Stomach smooth muscle (tissue), 2 donors: ENCODE measurements around the gene LOX.

Source experiments
- H3K27ac ChIP-seq: one replicate; pipeline ENCODE4 v1.7.0; 2013; ENCODE audit warnings: mild to moderate bottlenecking, low read length, inconsistent platforms
- H3K27me3 ChIP-seq, 2 donors: one replicate each; pipeline ENCODE4 v1.7.0; 2013; ENCODE audit warnings: low read length in 2 of 2; ENCODE audit not compliant: insufficient read depth in 2 of 2, control insufficient read depth in 1 of 2
- H3K36me3 ChIP-seq, 2 donors: one replicate each; pipeline ENCODE4 v1.7.0; 2013; ENCODE audit warnings: low read length in 2 of 2; ENCODE audit not compliant: control insufficient read depth in 2 of 2, insufficient read depth in 2 of 2
- H3K4me1 ChIP-seq: one replicate; pipeline ENCODE4 v1.7.0; 2013; ENCODE audit warnings: low read length; ENCODE audit not compliant: control insufficient read depth, insufficient read depth
- H3K4me3 ChIP-seq, 2 donors: one replicate each; pipeline ENCODE4 v1.7.0; 2013; ENCODE audit warnings: low read length in 2 of 2
- H3K9ac ChIP-seq, 2 donors: one replicate each; pipeline ENCODE4 v1.7.0; 2013; ENCODE audit warnings: low read length in 2 of 2, mild to moderate bottlenecking in 1 of 2
- H3K9me3 ChIP-seq, 2 donors: one replicate each; pipeline ENCODE4 v1.7.0; 2013; ENCODE audit warnings: low read length in 2 of 2; ENCODE audit not compliant: control insufficient read depth in 2 of 2
- donor health status: healthy.
- donor health status: Pancreatic carcinoma.

LOX gene

GRCh38 chr5:122078116-122079110 is at the start of gene LOX:
LOX (minus strand) TSS chr5:122078259; CDS start chr5:122077985, 274 bp downstream.
- Histone ChIP-seq H3K4me3 (peak within 1 kb of the TSS; percentile 83 to 88), H3K27ac (peak within 1 kb of the TSS; percentile 6), H3K9me3 (no peaks in the 10 kb centered on the region), H3K27me3 (peaks cover 0 to 2% of the 10 kb centered on the region in 2 donors), H3K4me1 (peaks cover 17% of the 10 kb centered on the region), H3K36me3 (no peaks in the 10 kb centered on the region), H3K9ac (peak within 1 kb of the TSS; percentile 21 to 55)

GRCh38 chr5:122126756-122127321 is 48.8 kb upstream of the LOX start:
- Histone ChIP-seq H3K27me3 (no peaks in the 10 kb centered on the region), H3K9me3 (no peaks in the 10 kb centered on the region), H3K9ac (peak overlapping the region; percentile 43 to 50), H3K4me1 (peaks cover 22% of the 10 kb centered on the region), H3K27ac (peak overlapping the region; percentile 77), H3K4me3 (peak overlapping the region; percentile 47 to 50), H3K36me3 (no peaks in the 10 kb centered on the region)

- Histone ChIP-seq H3K4me3 (peak overlapping the region; percentile 47 to 50), H3K27ac (peak overlapping the region; percentile 77)
Measured at GRCh38 chr5:122126177-122126755, 48.2 kb upstream of the LOX start.

GRCh38 chr5:122124766-122125165 is 46.7 kb upstream of the LOX start:
- H3K27me3 ChIP-seq, result no peaks in the 10 kb centered on the region
- H3K9me3 ChIP-seq, result no peaks in the 10 kb centered on the region
- no peak overlapping the region for H3K4me3 ChIP-seq
- H3K9ac ChIP-seq, result no peak overlapping the region
- H3K36me3 ChIP-seq, result no peaks in the 10 kb centered on the region
- H3K27ac ChIP-seq, result no peak overlapping the region
- H3K4me1 ChIP-seq, result peaks cover 22% of the 10 kb centered on the region

More at GRCh38 chr5:122126177-122126755, 48.2 kb upstream of the LOX start:
- peak overlapping the region; percentile 43 to 50 for H3K9ac ChIP-seq
- no peaks in the 10 kb centered on the region for H3K27me3 ChIP-seq
- no peaks in the 10 kb centered on the region for H3K9me3 ChIP-seq
- H3K4me1 ChIP-seq, result peaks cover 22% of the 10 kb centered on the region
- no peaks in the 10 kb centered on the region for H3K36me3 ChIP-seq

- no peaks in the 10 kb centered on the region for H3K36me3 ChIP-seq
- no peak overlapping the region for H3K27ac ChIP-seq
- H3K27me3 ChIP-seq, result no peaks in the 10 kb centered on the region
- H3K9ac ChIP-seq, result no peak overlapping the region
- peaks cover 13% of the 10 kb centered on the region for H3K4me1 ChIP-seq
- H3K4me3 ChIP-seq, result no peak overlapping the region
- H3K9me3 ChIP-seq, result no peaks in the 10 kb centered on the region
Measured at GRCh38 chr5:122121479-122122465, 43.7 kb upstream of the LOX start.

GRCh38 chr5:122120957-122121356 is 42.9 kb upstream of the LOX start:
- Histone ChIP-seq H3K9ac (no peak overlapping the region), H3K9me3 (no peaks in the 10 kb centered on the region), H3K27me3 (no peaks in the 10 kb centered on the region), H3K4me3 (no peak overlapping the region), H3K27ac (no peak overlapping the region), H3K36me3 (no peaks in the 10 kb centered on the region), H3K4me1 (peaks cover 5% of the 10 kb centered on the region)

GRCh38 chr5:122120493-122120892 is 42.4 kb upstream of the LOX start:
- Histone ChIP-seq H3K4me3 (no peak overlapping the region), H3K4me1 (peaks cover under 1% of the 10 kb centered on the region), H3K36me3 (no peaks in the 10 kb centered on the region), H3K9me3 (no peaks in the 10 kb centered on the region), H3K9ac (no peak overlapping the region), H3K27ac (no peak overlapping the region), H3K27me3 (no peaks in the 10 kb centered on the region)

GRCh38 chr5:122119205-122119604 is 41.1 kb upstream of the LOX start:
- no peaks in the 10 kb centered on the region for H3K9me3 ChIP-seq
- no peak overlapping the region for H3K27ac ChIP-seq
- H3K36me3 ChIP-seq, result no peaks in the 10 kb centered on the region
- no peaks in the 10 kb centered on the region for H3K4me1 ChIP-seq
- no peak overlapping the region for H3K4me3 ChIP-seq
- no peak overlapping the region for H3K9ac ChIP-seq
- H3K27me3 ChIP-seq, result no peaks in the 10 kb centered on the region

- H3K4me1 ChIP-seq, result no peaks in the 10 kb centered on the region
Measured at GRCh38 chr5:122118356-122118948, 40.4 kb upstream of the LOX start.

More at GRCh38 chr5:122118356-122118948, 40.4 kb upstream of the LOX start:
- H3K4me3 ChIP-seq, result no peak overlapping the region
- H3K36me3 ChIP-seq, result no peaks in the 10 kb centered on the region
- no peak overlapping the region for H3K9ac ChIP-seq
- H3K27me3 ChIP-seq, result no peaks in the 10 kb centered on the region
- H3K9me3 ChIP-seq, result no peaks in the 10 kb centered on the region
- no peak overlapping the region for H3K27ac ChIP-seq
